SH-SY5Y (cell line): ENCODE measurements around the gene PITPNM2.

Experiments
- GATA2 ChIP-seq: IDR thresholded peaks from 2 replicates; pipeline ENCODE4 v1.6.1; 2011; ENCODE audit warnings: mild to moderate bottlenecking, low read depth, low read length
- GATA3 ChIP-seq: IDR thresholded peaks from 2 replicates; pipeline ENCODE4 v1.6.1; 2011; ENCODE audit warnings: low read depth, mild to moderate bottlenecking, low read length, moderate library complexity

The PITPNM2 gene

DNA sequence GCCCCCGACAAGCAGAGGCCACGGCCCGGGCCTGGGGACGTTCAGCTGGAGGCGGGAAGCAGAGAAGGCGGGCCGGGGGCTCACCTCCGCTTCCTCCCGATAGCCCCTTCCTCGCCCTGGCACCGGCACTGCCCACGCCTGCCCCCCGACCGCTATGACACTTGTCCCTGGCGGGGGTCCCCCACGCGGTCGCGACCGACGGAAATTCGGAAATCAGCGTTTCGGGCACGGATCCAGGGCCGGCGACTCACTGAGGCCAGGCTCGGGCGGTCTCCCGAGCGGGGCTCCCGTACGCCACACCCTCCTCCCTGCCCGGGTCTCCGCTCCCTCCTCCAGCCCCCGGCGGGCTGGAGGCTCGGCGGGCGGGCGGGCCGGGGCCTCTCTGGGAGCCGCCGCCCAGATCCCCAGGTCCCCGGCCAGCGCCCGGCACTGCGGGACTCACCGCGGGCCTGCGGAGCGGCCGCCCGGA lies 581 bp downstream of the PITPNM2 start:
- TF ChIP-seq GATA3 (no peak), GATA2 (no peak)

DNA sequence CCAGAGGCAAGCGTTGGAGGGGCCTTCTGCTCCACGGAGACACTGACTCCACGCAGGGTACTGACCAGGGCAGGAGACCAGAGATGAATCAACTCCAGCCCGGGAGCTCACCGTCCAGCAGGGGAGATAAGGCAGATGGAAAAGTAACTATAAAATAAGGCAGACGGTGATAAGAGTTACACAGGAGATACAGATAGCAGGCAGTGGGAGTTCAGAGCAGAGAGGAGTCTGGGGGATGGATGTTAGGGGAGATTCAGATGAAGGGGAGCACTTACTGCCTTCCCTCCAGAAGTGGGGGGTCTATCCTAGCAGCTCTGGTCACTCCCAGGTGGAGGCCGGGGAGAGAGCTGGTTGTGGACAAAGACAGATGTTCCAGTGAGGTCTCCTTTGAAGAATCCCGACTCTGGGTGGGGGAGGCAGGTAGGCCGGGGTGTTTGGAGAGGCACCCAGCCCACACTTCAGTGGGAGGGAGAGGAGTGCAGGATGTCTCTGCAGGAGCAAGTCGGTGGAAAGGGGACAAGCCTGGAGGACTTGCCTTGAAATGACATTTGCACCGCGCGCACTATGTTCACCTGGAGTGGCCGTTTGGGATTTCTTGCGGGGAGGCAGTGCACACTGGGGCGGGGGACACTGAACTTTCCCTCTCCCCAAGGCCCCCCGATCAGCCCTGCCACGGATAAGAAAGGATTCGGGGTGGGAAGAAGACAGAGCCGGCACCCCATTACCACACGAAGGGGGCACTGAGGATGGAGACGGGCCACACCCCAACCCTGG lies 1.2 kb downstream of the PITPNM2 start:
- TF ChIP-seq GATA2 = no peak
- no peak for TF ChIP-seq GATA3

DNA sequence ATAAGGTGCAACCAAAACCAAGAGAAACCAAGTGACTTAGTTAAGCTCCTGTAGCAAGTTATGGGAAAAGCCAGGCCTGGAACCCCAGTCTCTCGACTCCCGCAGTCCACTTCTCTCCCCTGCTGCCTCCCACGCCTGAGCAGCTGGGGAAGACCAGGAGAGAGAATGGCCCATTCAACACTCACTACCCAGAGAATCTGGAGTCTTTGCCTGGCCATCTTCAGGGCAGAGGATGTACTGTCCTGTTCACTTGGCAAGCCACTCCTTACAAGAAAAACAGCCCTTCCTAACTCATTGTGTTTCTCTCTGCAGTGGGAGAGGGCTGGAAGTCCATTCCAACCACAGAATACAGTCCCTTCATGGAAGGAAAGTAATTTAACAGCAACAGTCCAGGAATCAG lies 1.8 kb downstream of the PITPNM2 start:
- no peak for TF ChIP-seq GATA3
- no peak for TF ChIP-seq GATA2

DNA sequence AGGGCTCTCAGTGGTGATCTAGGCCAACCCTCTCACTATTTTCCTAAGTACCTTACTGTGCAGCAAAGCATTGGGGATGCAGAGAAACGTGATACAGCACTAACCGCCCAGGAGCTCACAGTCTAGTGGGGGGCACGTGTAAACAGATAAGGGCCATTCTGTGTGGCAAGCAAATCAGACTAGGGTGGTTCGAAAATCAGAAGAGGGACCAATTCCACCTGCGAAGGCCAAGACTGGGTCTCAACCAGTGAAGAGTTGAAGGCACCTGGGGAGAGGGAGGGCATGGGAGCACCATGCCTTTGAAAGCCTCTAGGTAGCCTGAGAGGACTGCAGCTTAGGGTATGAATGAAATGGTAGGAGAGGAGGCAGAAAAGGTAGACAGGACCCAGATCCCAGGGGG lies 2.2 kb downstream of the PITPNM2 start:
- TF ChIP-seq GATA3 (no peak), GATA2 (no peak)

DNA sequence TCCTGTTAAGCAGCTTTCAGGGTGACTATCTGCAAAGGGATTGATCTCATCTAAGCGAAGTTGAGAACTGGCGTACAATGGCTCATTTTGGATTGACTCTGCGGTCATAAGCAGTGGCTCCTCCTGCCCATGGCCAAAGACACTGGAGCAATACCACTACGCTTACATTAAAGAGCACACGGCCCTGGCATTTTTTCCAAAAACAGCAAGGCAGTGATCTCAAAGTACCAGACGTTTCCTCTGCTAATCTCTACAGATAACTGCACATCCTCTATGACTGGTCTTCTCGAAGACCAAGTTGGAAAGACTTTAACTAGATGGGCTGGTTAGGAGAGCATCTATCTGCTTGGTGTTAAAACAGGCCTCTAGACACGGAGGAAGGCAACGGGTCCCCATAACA lies 2.7 kb downstream of the PITPNM2 start:
- TF ChIP-seq GATA2 (no peak), GATA3 (no peak)

DNA sequence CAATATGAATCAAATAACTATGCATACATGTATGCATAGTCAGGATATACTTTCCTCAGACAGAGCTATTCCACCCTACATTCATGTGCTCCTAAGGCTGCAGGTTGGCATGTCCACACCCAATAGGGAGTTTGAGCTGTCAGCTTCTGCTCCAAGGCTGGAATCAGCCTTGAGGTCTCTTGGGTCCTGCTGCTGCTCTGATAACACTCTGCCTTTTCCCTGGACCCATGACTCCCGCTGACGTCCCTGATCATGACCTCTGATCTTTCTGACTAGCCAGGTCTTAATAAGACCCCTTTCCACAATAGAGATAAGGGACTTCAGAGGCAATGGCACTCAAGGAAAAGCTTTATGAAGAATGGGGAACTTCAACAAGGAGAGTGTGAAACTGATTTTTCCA lies 5.7 kb downstream of the PITPNM2 start:
- TF ChIP-seq GATA3 (no peak), GATA2 (no peak)

DNA sequence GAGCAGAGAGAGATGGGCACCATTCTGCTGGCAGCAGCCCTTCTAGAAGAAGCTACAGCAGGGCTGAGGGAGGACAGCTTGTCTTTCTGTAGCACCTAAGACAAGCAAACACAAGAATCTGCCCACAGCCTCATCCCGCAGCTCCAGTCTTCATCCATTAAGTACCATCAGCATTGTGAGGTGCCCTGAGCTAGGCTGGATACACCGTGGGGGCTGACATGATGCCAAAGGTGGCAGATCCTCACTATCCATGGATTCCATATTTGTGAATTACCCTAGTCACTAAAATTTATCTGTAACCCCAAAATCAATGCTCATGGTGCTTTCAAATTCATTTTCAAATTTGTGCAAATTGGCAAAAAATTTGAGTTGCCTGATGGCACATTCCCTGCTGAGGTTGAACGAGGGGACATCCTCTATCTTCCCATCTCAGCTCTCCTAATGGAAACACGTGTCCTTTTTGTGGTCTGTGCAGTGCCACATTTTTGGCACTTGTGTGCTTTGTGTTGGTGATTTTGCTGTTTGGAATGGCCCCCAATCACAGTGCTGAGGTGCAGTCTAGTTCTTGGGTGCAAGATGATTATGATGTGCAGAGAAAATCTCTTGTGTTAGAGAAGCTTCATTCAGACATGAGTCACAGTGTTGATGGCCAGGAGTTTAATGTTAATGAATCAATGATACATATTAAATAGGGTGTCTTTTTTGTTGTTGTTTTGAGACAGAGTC lies 7.0 kb downstream of the PITPNM2 start:
- TF ChIP-seq GATA2 (no peak), GATA3 (no peak)

DNA sequence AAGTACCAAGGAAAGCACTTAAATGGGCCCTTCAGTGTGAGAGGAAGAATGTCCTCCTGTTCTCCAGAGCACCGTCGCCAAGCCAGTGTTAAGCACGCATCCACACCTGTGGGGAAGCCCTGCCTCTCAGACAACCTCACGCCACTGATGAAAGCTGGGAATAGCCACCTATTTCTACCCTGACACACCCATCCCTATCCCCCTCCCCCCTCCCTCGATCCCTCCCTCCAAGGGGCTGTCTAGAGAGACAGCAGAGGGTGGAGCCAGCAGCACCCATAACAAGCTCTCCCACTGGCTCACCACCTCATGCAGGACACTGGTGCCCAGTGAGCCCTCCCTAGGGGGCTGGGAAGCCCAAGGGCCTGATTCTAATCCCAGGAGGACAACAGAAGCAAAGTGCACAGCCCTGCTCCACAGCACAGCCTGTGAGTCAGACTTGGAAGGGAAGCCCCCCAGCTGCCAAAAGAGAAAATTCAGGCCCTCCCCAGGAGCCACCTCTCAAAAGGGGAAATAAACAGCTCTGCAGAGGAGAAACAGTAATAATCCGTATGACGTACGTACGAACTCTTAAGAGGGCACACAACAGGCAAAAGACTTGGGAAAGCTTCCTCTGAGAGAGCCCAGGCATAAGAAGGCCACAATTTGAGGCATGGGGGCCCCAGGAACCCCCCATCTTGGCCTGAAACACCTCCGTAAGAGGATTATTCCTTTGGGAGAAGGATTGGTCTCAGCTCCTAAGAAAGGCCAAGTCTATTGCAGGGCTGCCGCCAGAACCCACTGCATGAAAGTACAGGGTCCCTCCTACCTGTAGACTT lies 7.8 kb downstream of the PITPNM2 start:
- no peak for TF ChIP-seq GATA3
- TF ChIP-seq GATA2 = no peak

DNA sequence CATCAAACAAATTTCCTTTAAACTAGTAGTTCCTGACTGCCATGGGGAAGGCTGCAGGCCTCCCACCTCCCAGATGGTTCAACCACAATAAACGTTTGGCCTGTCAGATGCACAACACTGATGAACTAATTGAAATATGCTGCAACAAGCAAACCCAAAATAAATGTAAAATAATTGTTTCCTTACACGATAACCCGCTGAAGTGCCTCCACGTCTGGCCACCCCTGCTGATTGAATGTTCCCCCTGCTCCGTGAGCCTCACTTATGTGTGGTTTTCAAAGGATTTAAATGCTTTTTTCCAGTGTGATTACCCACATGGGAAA lies 8.4 kb downstream of the PITPNM2 start:
- TF ChIP-seq GATA2 (no peak), GATA3 (no peak)

DNA sequence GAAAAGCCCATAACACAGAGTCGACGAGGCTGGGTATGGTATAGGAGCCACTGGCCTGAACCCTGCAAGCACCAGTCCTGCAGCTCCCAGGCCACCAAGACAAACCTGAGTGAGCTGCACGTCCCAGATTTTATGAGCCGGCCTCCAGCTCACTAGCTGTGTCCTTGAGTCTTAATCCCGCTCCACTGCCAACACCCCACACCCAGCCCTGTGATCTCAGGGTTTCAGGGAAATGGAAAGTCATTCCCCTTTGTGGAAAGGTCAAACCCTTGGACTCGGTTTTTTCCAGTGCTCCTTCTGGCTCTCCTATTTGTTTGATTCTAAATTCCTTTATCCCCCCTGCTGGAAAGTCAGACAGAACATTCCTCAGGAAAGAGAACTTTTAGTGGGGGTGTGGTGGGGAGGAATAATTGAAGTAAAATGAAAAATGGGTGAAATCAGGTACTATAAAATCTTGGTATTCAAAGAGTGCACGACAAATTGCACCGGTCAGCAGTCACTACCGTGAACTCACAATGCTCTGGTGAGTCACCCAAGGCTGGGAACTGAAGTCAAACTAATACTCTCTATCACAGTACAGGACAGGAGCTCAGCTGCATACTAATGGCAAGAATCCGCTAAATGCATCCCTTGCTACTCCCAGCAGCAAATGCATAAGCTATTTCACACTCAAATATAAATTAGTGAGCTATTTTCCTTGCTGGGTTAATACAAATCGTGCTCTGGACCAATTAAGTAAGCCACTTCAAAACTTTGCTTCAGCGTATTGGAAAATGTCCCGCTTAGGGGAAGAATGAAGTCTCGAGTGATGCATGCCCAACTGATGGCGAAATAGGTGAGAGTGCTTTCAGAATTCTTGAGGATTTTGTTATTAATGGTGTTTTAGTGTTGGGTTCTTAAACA lies 9.0 kb downstream of the PITPNM2 start:
- TF ChIP-seq GATA2 (no peak), GATA3 (no peak)

DNA sequence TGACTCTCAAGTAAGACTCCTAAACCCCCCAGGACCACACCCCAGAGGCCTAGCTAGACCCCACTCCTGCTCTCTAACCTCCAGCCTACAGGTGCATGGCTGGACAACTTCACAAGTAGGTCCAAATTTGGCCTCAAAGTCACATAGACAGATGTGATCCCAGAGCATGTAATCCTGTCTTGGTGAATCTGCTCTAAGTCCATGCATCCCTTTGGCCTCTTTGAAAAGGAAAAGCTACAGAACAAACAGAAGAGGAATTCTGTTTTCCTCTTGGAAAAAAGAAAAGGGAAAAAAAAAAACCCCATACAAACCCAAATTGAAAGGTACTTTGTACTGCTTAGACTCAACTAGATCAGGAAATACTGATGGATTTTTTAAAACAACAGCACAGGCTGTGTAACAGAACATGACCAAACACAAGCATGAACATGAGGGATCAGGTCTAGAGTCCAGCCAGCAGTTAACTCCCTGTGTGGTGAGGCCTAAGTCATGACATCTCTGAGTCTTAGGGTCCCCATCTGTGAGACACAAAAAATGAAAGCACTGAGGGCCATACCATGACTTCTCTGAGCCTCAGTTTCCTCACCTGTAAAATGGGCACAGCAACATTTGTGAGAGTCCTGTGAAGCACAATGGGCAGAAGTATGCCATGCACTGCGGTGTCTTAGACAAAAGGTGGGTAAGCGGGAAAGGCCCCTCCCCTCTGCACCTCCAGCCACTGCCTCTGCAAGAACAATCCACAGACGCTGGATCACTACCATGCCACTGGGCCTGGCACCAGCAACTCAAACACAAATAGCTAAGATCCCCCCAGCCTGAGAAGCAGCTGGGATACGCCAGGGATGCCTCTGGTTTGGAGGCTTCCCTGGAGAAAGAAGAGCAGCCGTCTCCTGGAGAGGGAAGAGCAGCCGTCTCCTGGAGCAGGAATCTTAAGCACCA lies 9.9 kb downstream of the PITPNM2 start:
- TF ChIP-seq GATA2 (no peak), GATA3 (no peak)

DNA sequence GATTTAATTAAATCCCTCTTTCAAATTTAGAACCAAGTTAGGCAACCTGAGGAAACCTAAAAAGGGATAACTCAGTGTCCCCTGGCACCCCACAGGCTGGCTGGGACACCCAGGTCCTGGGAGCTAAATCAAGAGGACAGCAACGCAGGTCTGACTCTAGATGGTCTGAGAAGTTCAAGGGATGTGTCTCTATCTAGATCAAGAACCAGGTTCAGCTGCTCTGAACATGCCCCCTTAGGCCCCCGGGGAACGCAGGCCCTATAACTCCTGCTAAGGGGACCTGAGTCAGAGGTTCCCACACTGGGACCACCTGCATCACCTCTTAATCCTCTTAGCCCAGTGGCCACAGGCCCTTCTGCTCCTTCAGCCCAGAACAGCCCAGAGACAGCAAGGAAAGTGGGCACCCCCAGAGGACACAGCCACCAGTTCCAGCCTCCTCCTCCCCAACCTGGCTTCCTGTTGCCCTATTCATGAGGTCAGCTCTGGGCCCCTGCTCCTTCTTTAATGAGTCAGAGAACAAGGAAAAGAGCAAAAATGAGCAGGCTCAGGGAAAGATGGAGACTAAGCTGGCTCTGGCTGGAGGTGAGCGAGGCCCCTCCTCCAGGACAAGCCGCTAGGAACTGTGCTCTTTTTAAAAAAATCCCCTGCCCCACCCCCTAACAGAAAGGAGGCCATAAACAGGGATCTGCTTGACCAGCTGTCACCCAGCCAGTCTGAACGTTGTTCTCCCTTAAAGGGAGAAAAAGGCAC lies 10.8 kb downstream of the PITPNM2 start:
- TF ChIP-seq GATA3 (no peak), GATA2 (no peak)
